Adrenal gland (tissue), 5 donors: Measurements from ENCODE around the gene DCC.

Experiments used
- POLR2A ChIP-seq, 2 donors: fragments of 450-650 bp; IDR thresholded peaks; one replicate each; pipeline ENCODE4 v1.6.1; 2017; ENCODE audit warnings: antibody characterized with exemption in 2 of 2, mild to moderate bottlenecking in 2 of 2, moderate library complexity in 1 of 2
- TF ChIP-seq, protein P1 (sequence below), 6 experiments: fragments of 450-650 bp in 4 of 6; fragments of 200-600 bp in 2 of 6; sonication (generic) in 1 of 6; IDR thresholded peaks; 1 replicate in 5 of 6; 2 replicates in 1 of 6; pipeline versions ENCODE4 v1.5.1 to v1.8.0; 2016 to 2021; ENCODE audit warnings: antibody characterized with exemption in 6 of 6, mild to moderate bottlenecking in 2 of 6, moderate library complexity in 1 of 6
- donor health status: DM: no; HTN: no; CAD: no.

DNA sequence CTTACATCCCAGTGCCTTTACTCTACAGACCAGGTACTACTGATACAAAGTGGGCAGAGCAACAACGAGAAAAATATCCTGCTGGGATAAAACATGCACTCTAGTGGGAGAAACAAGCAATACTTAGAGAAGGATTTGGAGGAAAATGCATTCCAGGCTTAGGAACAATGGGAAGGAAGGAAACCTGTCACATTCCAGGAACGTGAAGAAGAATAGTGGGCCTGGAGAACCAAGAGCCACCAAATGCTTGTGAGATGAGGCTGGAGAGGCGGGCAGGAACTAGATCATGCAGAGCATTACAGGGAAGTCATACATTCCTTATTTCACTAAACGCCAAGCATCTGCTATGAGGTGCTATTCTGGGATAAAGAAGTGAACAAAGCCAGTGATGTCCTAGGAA, 342.3 kb downstream of the DCC start:
- TF ChIP-seq, protein P1, sequence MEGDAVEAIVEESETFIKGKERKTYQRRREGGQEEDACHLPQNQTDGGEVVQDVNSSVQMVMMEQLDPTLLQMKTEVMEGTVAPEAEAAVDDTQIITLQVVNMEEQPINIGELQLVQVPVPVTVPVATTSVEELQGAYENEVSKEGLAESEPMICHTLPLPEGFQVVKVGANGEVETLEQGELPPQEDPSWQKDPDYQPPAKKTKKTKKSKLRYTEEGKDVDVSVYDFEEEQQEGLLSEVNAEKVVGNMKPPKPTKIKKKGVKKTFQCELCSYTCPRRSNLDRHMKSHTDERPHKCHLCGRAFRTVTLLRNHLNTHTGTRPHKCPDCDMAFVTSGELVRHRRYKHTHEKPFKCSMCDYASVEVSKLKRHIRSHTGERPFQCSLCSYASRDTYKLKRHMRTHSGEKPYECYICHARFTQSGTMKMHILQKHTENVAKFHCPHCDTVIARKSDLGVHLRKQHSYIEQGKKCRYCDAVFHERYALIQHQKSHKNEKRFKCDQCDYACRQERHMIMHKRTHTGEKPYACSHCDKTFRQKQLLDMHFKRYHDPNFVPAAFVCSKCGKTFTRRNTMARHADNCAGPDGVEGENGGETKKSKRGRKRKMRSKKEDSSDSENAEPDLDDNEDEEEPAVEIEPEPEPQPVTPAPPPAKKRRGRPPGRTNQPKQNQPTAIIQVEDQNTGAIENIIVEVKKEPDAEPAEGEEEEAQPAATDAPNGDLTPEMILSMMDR (IDR thresholded peaks at IDR 0.05): no peak
- TF ChIP-seq POLR2A (IDR thresholded peaks at IDR 0.05): no peak
